Renal pelvis (tissue), 4 donors: ENCODE data around the gene PAQR3. TPM values are rescaled to one million over a fixed set of nuclear protein-coding genes. Genes with fewer than 3 reads are reported as not detected.

Experiments used
- DNase-seq: peaks from one replicate; pipeline ENCODE4 v3.0.0-alpha.2; 2013
- polyA plus RNA-seq, 3 donors: library from polyadenylated mRNA; unstranded; fragments of 120-200 nt; gene quantifications; one replicate each; pipeline ENCODE4 v1.2.1, GENCODE V29; 2013; ENCODE audit not compliant: insufficient read length in 3 of 3

Gene PAQR3
- polyA plus RNA-seq, 3 donors, result 17.6 to 25.1 (median 24.0) TPM

DNA sequence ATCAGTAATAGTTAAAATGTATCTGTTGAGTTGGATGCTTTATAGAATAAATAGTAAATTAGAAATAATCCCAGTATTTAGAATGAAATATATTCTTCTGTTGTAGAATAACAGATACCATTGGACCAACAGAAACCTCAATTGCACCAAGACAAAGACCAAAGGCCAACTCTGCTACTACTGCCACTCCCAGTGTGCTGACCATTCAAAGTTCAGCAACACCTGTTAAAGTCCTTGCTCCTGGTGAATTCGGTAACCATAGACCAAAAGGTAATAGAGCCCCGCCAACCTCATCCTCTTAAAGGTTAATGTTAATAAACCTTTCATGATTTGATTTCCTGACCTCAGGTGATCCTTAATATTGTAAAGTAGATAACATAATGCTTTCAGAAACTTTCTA lies 73.8 kb downstream of the PAQR3 start:
- DNase-seq, result no peak

DNA sequence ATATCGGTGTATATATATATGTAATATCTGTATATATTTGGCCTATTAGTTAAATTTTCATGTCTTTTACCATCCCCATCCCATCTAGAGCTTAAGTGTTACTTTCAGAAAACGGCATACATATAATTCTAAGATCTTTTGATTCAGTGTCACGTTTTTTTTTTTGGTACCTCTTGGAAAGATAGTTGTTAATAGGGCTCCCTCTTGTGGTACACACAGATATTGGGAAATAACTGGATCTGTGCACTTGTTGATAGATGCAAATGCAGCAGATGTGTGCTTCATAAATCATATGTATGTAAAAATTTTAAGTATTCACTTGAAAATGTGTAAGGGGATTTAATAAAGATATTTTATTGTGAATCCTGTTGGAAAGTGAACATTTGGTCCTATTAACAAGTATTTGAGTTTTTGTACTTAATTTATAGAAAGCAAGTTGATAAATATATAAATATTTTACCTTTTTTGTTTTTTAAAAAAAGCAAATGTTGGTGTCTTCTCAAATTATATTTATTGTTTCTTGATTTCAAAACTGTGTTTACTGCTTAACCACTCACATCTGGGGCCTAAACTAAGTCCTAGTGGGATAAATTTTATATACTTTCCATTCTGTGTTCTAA lies 74.7 kb downstream of the PAQR3 start:
- peak; percentile 76 for DNase-seq

DNA sequence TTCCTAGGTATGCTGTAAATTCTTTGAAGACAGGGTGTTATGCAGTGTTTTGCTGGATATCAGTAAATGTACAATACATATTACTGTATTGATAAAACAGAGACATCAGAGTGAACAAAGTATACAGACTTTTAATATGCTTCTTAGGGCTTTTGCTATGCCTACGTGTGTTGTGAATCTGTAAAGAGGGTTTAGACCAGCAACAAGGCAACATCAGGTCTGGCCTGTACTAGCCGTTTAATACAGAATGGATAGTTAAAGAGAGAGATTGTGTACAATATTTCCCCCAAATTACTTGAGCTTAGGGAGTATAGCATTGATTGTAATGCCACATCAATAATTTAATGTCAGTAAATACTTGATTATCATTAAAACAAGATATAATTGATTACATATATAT lies 75.2 kb downstream of the PAQR3 start:
- DNase-seq, result no peak

DNA sequence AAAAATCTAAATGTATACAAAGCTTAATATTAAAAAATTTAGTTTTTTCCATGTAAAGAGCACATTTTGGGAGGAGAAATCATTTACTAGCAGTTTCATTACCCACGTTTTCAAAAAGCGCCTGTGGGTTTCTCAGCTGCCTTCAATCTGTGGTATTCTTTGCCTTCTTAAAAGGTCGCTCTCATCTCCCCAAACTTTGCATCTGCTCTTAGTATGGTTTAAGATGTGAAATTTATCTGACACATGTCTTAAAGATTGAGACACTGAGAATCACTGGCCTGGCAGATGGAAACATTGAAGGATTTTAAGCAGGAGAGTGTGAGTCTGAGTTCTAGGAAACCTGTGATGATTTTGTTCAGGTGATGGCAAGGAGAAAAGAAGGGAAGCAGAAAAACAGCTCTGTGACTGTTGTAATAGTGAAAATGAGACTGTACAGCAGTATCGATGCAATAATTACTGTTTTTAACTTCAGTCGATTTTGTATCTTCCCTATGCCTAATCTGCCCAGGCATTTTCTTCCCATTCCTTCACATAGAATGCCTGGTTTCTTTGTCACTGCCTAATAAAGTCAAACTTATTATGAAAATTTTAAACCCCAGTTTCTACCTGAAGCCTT lies 75.9 kb downstream of the PAQR3 start:
- DNase-seq, result no peak

DNA sequence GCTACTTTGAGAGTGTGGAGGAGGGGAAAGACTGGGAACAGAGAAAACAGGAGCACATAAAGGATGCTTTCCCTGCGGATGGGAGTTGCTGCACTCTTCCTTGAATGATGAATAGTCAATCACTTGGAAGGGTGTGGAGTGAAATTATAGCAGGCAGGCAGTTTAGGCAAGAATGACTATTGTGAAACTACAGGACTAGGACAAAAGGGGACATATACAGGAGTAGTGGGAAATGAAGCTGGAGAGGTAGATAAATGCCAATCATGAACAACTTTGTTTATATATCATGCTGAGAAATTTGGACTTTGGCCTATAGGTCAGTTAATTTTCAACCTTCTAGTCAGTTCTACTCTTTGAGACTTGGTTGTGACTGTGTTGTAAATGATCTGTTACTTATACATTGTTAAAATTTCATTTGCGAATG lies 76.9 kb downstream of the PAQR3 start:
- DNase-seq, result no peak

Other genes starting within 250 kb of the PAQR3 start
- gene BMP2K, start 163.1 kb downstream of the PAQR3 start, polyA plus RNA-seq, result 10 to 100 TPM; 22.3 to 28.4 (median 27.8) TPM